Measurements from ENCODE around the gene MSI2.

Gene MSI2

DNA sequence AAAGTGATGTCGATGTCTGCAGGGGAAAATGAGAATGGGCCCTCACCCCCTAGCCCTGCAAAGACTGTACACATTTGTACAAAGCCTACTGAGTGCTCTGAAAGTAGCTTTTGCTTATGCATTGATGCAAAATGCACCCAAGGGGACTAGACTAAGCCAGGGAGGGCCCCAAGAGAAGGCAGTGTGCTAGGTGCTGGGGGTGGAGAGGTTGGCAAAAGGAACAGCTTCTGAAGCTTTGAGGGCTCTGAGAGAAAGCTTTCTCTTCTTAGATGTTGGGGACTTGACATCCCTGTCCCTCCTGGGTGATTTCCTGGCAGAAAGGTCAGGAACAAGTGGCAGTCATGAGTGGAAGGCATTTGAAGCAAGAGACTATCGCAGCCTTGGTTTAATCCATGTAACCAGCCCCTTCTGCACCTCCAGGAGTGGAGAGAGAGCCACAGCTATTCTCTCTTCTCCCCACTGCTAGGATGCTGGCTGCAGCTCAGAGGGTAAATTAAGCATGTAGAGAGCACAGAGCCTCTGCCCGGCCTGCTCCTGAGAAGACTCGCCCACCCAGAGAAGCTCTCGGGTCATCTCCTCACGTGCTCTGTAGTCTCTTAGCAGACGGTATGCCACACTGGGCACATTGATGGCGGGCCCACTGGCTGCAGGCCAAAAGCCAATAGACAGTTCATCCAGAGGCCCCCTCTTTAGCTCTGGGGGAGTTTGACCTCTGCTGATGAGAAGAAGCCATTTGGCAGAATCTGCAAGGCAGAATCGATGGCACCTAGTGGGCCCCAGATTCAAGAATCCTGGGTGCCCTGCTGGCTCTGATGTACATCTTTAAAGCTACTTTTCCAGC is 221.4 kb downstream of the MSI2 start:
- Histone ChIP-seq H3K27me3 (ENCODE audit: low read depth, low read length) (no peaks in the 10 kb centered on the region), H3K36me3 (ENCODE audit: control insufficient read depth in 1 of 2, insufficient read depth in 2 of 2, low read length in 2 of 2) (no peaks in the 10 kb centered on the region), H3K9me3 (ENCODE audit: control insufficient read depth in 1 of 2, low read length in 2 of 2) (no peaks in the 10 kb centered on the region), H3K4me1 (ENCODE audit: control insufficient read depth in 1 of 2, insufficient read depth in 2 of 2, low read length in 2 of 2) (peaks cover 0 to 56% of the 10 kb centered on the region in 2 donors), H3K4me3 (ENCODE audit: low read depth in 1 of 2, low read length in 2 of 2) (no peak overlapping the region), H3K27ac (ENCODE audit: low read length) (no peak overlapping the region)

DNA sequence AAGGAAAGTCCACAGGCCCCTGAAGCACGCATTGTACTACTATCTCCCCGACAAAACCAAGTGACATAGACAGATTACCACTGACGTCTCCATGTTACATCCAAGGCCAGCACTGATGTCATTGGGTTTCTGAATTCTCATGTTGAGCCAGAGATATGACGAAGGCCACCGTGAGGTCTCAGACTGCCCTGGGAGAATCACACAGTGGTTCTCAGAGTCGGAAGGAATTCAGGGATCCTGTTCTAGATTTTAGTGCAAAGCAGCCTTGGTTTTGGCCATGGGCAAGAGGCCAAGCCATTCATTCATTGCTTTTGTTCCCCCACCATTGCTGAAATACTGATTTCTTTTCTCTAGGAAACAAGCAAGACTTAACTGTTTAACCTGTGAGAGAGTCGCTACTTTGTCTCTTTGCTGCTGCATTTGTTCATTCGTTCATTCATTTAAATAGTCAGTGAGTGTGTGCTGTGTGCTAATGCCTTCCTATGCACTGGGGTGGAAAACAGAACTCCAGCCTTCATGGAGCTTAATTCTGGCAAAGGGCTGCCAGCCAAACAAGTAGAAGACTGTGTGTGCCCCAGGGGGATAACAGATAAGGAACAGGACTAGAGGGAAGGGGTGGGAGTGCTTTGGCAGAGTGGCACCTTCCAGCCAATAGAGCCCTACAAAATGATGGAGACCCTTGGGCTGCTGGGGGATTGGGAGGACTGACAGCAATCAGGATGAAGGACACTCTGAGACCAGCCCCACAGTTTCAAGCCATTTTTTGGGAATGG is 222.3 kb downstream of the MSI2 start:
- H3K4me1 ChIP-seq (ENCODE audit: control insufficient read depth in 1 of 2, insufficient read depth in 2 of 2, low read length in 2 of 2), result peaks cover 0 to 48% of the 10 kb centered on the region in 2 donors
- H3K36me3 ChIP-seq (ENCODE audit: control insufficient read depth in 1 of 2, insufficient read depth in 2 of 2, low read length in 2 of 2), result no peaks in the 10 kb centered on the region
- no peaks in the 10 kb centered on the region for H3K27me3 ChIP-seq (ENCODE audit: low read depth, low read length)
- no peak overlapping the region for H3K4me3 ChIP-seq (ENCODE audit: low read depth in 1 of 2, low read length in 2 of 2)
- H3K27ac ChIP-seq (ENCODE audit: low read length), result no peak overlapping the region
- H3K9me3 ChIP-seq (ENCODE audit: control insufficient read depth in 1 of 2, low read length in 2 of 2), result no peaks in the 10 kb centered on the region

DNA sequence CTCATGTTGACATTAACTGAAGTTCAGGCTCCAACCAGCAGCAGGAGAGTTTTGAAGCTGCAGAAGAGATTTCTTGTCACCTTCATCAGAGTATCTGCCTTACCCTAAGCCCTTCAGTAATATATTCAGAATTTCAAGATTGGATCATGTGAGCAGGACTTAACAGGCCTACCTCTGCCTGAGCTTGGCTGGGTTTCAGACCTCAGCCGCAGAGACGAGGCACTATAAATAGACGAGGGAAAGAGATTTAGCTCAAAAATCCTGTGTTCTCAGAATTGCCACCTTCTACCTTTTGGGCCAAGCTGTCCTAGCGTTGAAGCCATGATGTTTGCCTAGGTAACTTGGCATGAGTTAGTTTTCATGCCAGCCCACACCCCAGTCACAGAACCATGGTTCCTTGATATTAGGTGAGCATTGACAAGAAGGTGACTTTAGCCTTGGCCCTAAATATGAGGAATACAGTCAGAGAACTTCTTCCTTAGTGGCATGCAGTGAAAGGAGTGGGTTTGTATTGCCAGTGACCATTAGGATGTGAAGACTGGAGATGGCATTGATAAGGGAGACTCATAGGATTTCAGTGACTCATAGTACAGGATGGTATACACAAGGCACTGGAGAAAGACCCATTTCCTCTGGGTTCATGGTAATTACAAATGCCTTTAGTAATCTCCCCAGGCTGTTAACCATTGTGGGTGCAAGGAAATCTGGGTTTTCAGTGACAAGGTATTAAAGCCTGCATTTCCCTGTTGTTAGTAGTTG is 224.3 kb downstream of the MSI2 start:
- Histone ChIP-seq H3K4me3 (ENCODE audit: low read depth in 1 of 2, low read length in 2 of 2) (no peak overlapping the region), H3K27ac (ENCODE audit: low read length) (no peak overlapping the region)

GRCh38 chr17:57481910-57482391 is 225.6 kb downstream of the MSI2 start:
- H3K27ac ChIP-seq (ENCODE audit: low read length), result no peak overlapping the region
- no peak overlapping the region for H3K4me3 ChIP-seq (ENCODE audit: low read depth in 1 of 2, low read length in 2 of 2)
- peaks cover 0 to 41% of the 10 kb centered on the region in 2 donors for H3K4me1 ChIP-seq (ENCODE audit: control insufficient read depth in 1 of 2, insufficient read depth in 2 of 2, low read length in 2 of 2)
- no peaks in the 10 kb centered on the region for H3K36me3 ChIP-seq (ENCODE audit: control insufficient read depth in 1 of 2, insufficient read depth in 2 of 2, low read length in 2 of 2)
- H3K9me3 ChIP-seq (ENCODE audit: control insufficient read depth in 1 of 2, low read length in 2 of 2), result no peaks in the 10 kb centered on the region
- H3K27me3 ChIP-seq (ENCODE audit: low read depth, low read length), result no peaks in the 10 kb centered on the region

More for the DNA sequence above, 224.3 kb downstream of the MSI2 start:
- no peaks in the 10 kb centered on the region for H3K36me3 ChIP-seq (ENCODE audit: control insufficient read depth in 1 of 2, insufficient read depth in 2 of 2, low read length in 2 of 2)
- H3K9me3 ChIP-seq (ENCODE audit: control insufficient read depth in 1 of 2, low read length in 2 of 2), result no peaks in the 10 kb centered on the region
- no peaks in the 10 kb centered on the region for H3K27me3 ChIP-seq (ENCODE audit: low read depth, low read length)
- H3K4me1 ChIP-seq (ENCODE audit: control insufficient read depth in 1 of 2, insufficient read depth in 2 of 2, low read length in 2 of 2), result peaks cover 0 to 41% of the 10 kb centered on the region in 2 donors

DNA sequence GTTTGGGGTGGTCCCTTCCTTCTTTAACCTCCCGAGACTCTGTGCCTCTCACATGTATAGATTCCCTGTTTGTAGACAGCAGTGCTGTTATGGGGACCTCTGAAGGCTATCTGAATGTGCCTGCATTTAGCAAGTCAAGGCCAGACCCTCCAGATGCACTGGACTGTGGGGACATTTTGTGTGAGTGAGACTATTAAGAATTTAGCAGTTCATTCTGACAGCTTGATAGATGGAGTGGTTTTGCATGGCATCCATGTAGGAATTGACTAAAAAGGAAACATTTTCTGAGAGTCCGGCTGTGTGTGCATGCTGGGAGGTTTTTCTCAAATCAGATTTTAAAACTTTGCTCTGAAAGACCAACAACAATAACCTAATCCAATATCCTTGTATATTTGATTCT is 226.3 kb downstream of the MSI2 start:
- Histone ChIP-seq H3K4me1 (ENCODE audit: control insufficient read depth in 1 of 2, insufficient read depth in 2 of 2, low read length in 2 of 2) (peaks cover 0 to 37% of the 10 kb centered on the region in 2 donors), H3K36me3 (ENCODE audit: control insufficient read depth in 1 of 2, insufficient read depth in 2 of 2, low read length in 2 of 2) (no peaks in the 10 kb centered on the region), H3K27me3 (ENCODE audit: low read depth, low read length) (no peaks in the 10 kb centered on the region), H3K27ac (ENCODE audit: low read length) (no peak overlapping the region), H3K9me3 (ENCODE audit: control insufficient read depth in 1 of 2, low read length in 2 of 2) (no peaks in the 10 kb centered on the region), H3K4me3 (ENCODE audit: low read depth in 1 of 2, low read length in 2 of 2) (no peak overlapping the region)

DNA sequence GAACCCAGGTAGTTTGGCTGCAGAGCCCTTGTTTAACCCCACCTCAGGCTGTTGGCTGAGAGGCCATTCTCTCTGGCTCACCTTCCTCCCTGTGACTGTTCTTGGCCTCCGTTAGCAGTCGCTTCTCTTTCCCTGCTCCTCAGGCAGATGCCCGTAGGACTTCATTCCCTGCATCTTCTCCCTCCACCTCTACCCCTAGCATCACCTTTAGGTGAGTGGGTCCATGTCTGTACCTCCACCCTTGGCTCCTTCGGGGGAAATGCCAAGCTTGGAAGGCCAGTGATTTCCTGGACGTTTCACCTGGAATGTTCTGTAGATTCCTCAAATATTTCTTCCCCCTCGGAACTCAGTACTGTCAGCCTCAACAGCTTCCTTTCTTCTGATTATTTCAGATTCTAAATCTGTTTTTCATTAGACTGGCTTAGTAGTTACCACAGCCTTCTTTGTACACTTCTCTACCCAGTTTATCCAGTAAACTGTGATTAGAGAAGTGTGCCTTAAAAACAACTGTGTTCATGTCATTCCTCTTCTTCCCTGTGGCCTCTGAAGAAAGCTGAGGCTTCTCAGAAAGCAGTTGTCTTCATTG is 227.9 kb downstream of the MSI2 start:
- Histone ChIP-seq H3K4me1 (ENCODE audit: control insufficient read depth in 1 of 2, insufficient read depth in 2 of 2, low read length in 2 of 2) (peaks cover 0 to 29% of the 10 kb centered on the region in 2 donors), H3K9me3 (ENCODE audit: control insufficient read depth in 1 of 2, low read length in 2 of 2) (no peaks in the 10 kb centered on the region), H3K27ac (ENCODE audit: low read length) (no peak overlapping the region)

GRCh38 chr17:57484826-57485565 is 228.7 kb downstream of the MSI2 start:
- Histone ChIP-seq H3K27me3 (ENCODE audit: low read depth, low read length) (no peaks in the 10 kb centered on the region), H3K36me3 (ENCODE audit: control insufficient read depth in 1 of 2, insufficient read depth in 2 of 2, low read length in 2 of 2) (no peaks in the 10 kb centered on the region), H3K9me3 (ENCODE audit: control insufficient read depth in 1 of 2, low read length in 2 of 2) (no peaks in the 10 kb centered on the region), H3K4me3 (ENCODE audit: low read depth in 1 of 2, low read length in 2 of 2) (no peak overlapping the region), H3K27ac (ENCODE audit: low read length) (no peak overlapping the region), H3K4me1 (ENCODE audit: control insufficient read depth in 1 of 2, insufficient read depth in 2 of 2, low read length in 2 of 2) (peaks cover 0 to 29% of the 10 kb centered on the region in 2 donors)

More for the DNA sequence above, 227.9 kb downstream of the MSI2 start:
- no peaks in the 10 kb centered on the region for H3K36me3 ChIP-seq (ENCODE audit: control insufficient read depth in 1 of 2, insufficient read depth in 2 of 2, low read length in 2 of 2)
- H3K4me3 ChIP-seq (ENCODE audit: low read depth in 1 of 2, low read length in 2 of 2), result no peak overlapping the region
- H3K27me3 ChIP-seq (ENCODE audit: low read depth, low read length), result no peaks in the 10 kb centered on the region

DNA sequence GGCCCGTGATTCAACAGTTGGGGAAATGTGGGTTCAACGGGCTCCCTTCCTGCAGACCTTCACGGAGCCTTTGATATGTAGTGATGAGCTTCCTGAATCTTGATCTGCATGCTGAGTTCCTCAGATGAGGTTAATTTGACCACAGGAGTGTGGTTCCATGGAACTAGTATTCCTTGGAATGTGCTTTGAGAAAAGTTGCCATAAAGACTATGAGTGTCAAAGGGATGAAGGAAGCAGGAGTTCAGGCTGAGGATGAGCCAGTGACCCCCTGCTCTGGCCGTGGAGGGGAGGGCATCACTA is 229.2 kb downstream of the MSI2 start:
- H3K36me3 ChIP-seq (ENCODE audit: control insufficient read depth in 1 of 2, insufficient read depth in 2 of 2, low read length in 2 of 2), result no peaks in the 10 kb centered on the region
- H3K4me3 ChIP-seq (ENCODE audit: low read depth in 1 of 2, low read length in 2 of 2), result no peak overlapping the region
- H3K27ac ChIP-seq (ENCODE audit: low read length), result no peak overlapping the region
- H3K9me3 ChIP-seq (ENCODE audit: control insufficient read depth in 1 of 2, low read length in 2 of 2), result no peaks in the 10 kb centered on the region
- H3K4me1 ChIP-seq (ENCODE audit: control insufficient read depth in 1 of 2, insufficient read depth in 2 of 2, low read length in 2 of 2), result peaks cover 0 to 29% of the 10 kb centered on the region in 2 donors
- no peaks in the 10 kb centered on the region for H3K27me3 ChIP-seq (ENCODE audit: low read depth, low read length)

- Histone ChIP-seq H3K36me3 (ENCODE audit: control insufficient read depth in 1 of 2, insufficient read depth in 2 of 2, low read length in 2 of 2) (no peaks in the 10 kb centered on the region), H3K27me3 (ENCODE audit: low read depth, low read length) (no peaks in the 10 kb centered on the region), H3K4me3 (ENCODE audit: low read depth in 1 of 2, low read length in 2 of 2) (no peak overlapping the region), H3K9me3 (ENCODE audit: control insufficient read depth in 1 of 2, low read length in 2 of 2) (no peaks in the 10 kb centered on the region), H3K4me1 (ENCODE audit: control insufficient read depth in 1 of 2, insufficient read depth in 2 of 2, low read length in 2 of 2) (peaks cover 0 to 27% of the 10 kb centered on the region in 2 donors), H3K27ac (ENCODE audit: low read length) (no peak overlapping the region)
Observed at GRCh38 chr17:57485916-57486881, 229.9 kb downstream of the MSI2 start.

GRCh38 chr17:57486882-57487301 is 230.6 kb downstream of the MSI2 start:
- Histone ChIP-seq H3K36me3 (ENCODE audit: control insufficient read depth in 1 of 2, insufficient read depth in 2 of 2, low read length in 2 of 2) (no peaks in the 10 kb centered on the region), H3K27ac (ENCODE audit: low read length) (no peak overlapping the region), H3K4me1 (ENCODE audit: control insufficient read depth in 1 of 2, insufficient read depth in 2 of 2, low read length in 2 of 2) (peaks cover 0 to 21% of the 10 kb centered on the region in 2 donors), H3K9me3 (ENCODE audit: control insufficient read depth in 1 of 2, low read length in 2 of 2) (no peaks in the 10 kb centered on the region), H3K4me3 (ENCODE audit: low read depth in 1 of 2, low read length in 2 of 2) (no peak overlapping the region), H3K27me3 (ENCODE audit: low read depth, low read length) (no peaks in the 10 kb centered on the region)

Data from muscle layer of duodenum (tissue), 2 donors.